ACC112 (cell line): ENCODE results near the gene CCL14.
"Not testable (repeated sequence)": the region's sequence is repeated elsewhere in the genome, so short reads cannot be mapped to it uniquely, and the experiment has no call there.

Source experiments
- H2AFZ ChIP-seq: fragments of 200-600 bp; sonication (generic); one replicate; pipeline ENCODE4 v1.6.0; 2017; ENCODE audit warnings: antibody characterized with exemption, low read length; ENCODE audit not compliant: unreplicated experiment
- H3K27ac ChIP-seq: fragments of 200-600 bp; sonication (generic); 2 replicates; pipeline ENCODE4 v1.5.1; 2014; ENCODE audit warnings: low read depth, mild to moderate bottlenecking, antibody characterized with exemption, low read length, moderate library complexity
- H3K27me3 ChIP-seq: fragments of 200-600 bp; sonication (generic); 2 replicates; pipeline ENCODE4 v1.6.1; 2014; ENCODE audit warnings: mild to moderate bottlenecking, antibody characterized with exemption, low read length, moderate library complexity, mixed read lengths; ENCODE audit not compliant: insufficient read depth
- H3K36me3 ChIP-seq: fragments of 200-600 bp; sonication (generic); 2 replicates; pipeline ENCODE4 v1.6.1; 2016; ENCODE audit warnings: mild to moderate bottlenecking, antibody characterized with exemption, low read length, moderate library complexity, mixed read lengths; ENCODE audit not compliant: insufficient read depth
- H3K4me1 ChIP-seq: fragments of 200-600 bp; sonication (generic); one replicate; pipeline ENCODE4 v1.6.1; 2016; ENCODE audit warnings: low read length, mixed read lengths; ENCODE audit not compliant: insufficient read depth, unreplicated experiment, control insufficient read depth
- H3K4me3 ChIP-seq: fragments of 200-600 bp; sonication (generic); 2 replicates; pipeline ENCODE4 v1.5.1; 2014; ENCODE audit warnings: mild to moderate bottlenecking, low read depth, low read length
- H3K79me2 ChIP-seq: fragments of 200-600 bp; sonication (generic); one replicate; pipeline ENCODE4 v1.6.0; 2016; ENCODE audit warnings: low read length; ENCODE audit not compliant: control insufficient read depth, unreplicated experiment, insufficient read depth

CCL14 gene

DNA sequence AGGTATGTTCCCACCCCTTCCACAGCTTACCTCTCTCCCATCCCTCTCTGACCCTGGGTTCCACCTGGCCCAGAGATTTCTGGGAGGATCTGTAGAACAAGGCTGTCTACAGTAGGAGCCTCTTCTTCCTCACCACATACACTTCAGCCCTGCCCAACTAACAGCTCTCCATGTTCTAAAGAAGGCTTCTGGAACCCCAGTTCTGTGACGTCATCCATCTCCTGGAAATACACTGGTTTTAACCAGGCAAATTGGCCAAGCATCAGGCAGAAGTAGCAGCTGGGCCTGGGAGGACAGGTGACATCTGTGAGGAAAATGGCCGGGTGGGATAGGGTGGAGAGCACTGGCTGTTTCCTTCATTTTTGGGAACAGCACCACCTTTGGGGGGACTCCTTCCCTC, 43.0 kb downstream of the CCL14 start, which contains the start of gene LYZL6:
Gene LYZL6, minus strand, starts transcription at position 177 of the 400 bp plus-strand sequence. CDS start 4,357 bp downstream, outside the sequence.
- Histone ChIP-seq H2AFZ (no peak within 1 kb of the TSS), H3K27me3 (no peaks in the 10 kb centered on the region), H3K4me3 (no peak within 1 kb of the TSS), H3K79me2 (no peaks in the 10 kb centered on the region), H3K4me1 (no peaks in the 10 kb centered on the region), H3K27ac (no peak within 1 kb of the TSS), H3K36me3 (no peaks in the 10 kb centered on the region)

DNA sequence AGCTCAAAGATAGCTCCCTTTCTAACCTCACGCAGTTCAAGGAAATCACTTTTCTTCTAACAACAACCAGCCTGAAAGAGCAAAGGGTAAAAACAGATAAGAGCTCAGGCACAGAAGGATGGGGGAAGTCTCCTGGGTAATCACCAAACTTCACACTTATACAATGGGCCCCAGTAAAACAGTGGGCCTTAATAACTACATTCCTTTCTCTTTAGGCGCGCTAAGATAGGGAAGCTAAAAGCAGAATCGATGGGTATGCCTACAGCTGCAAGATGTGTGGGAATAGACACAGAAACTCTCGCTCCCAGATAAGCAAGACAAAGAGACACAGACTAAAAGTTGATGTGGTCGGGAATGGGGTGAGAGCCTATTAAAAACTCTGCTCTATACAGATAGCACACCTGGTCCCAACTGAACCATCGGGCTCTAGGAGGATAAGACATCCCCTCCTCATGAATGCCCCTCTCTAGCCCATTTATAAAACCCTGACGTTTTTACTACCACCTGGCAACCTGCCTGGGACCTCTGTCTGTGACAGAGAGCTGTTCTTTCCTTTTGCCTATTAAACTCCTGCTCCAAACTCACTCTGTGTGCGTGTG, 43.8 kb downstream of the CCL14 start:
- no peak overlapping the region for H3K4me3 ChIP-seq
- H2AFZ ChIP-seq = no peak overlapping the region
- no peaks in the 10 kb centered on the region for H3K27me3 ChIP-seq
- no peaks in the 10 kb centered on the region for H3K36me3 ChIP-seq
- H3K4me1 ChIP-seq = no peaks in the 10 kb centered on the region
- no peak overlapping the region for H3K27ac ChIP-seq
- no peaks in the 10 kb centered on the region for H3K79me2 ChIP-seq

DNA sequence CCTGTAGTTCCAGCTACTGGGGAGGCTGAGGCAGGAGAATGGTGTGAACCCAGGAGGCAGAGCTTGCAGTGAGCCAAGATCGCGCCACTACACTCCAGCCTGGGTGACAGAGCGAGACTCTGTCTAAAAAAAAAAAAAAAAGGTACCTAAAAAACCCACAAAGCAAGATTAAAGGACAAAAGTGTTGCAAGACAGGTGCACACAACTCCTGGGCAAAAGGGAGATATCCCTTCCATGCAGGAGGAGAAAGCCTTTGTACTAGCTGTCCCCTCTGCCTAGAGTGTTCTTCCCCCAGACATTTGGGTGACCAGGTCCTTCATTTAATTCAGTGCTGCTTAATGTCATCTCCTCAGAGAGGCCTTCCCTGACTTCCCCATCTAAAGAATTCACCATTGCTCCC, 48.0 kb downstream of the CCL14 start:
- H3K4me3 ChIP-seq, H3K36me3 ChIP-seq, H3K27me3 ChIP-seq, H3K4me1 ChIP-seq, H2AFZ ChIP-seq, H3K79me2 ChIP-seq, H3K27ac ChIP-seq: not testable (repeated sequence)

DNA sequence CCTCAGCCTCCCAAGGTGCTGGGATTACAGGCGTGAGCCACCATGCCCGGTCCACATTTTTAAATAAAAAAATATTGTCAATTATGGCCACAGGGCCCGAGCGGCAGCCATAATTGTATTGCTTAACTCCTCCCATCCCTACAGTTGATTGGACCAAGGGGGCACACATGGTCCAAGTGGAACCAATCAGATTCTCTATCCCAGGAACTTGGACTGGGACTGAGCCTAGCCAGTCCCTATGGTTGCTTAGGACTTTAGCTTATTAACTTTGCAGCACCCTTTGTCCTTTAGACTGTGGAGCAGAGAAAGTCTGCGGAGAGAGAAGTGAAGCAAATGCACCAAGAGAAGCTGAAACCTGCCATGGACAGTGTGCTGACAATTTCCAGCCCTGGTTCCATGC, 50.5 kb downstream of the CCL14 start:
- no peak overlapping the region for H2AFZ ChIP-seq

GRCh38 chr17:35934760-35935159, 51.8 kb downstream of the CCL14 start:
- no peak overlapping the region for H3K4me3 ChIP-seq
- no peak overlapping the region for H2AFZ ChIP-seq
- H3K4me1 ChIP-seq = peaks cover 19% of the 10 kb centered on the region
- H3K79me2 ChIP-seq = no peaks in the 10 kb centered on the region
- H3K36me3 ChIP-seq = no peaks in the 10 kb centered on the region
- H3K27me3 ChIP-seq = no peaks in the 10 kb centered on the region
- no peak overlapping the region for H3K27ac ChIP-seq

More for the DNA sequence above, 50.5 kb downstream of the CCL14 start:
- Histone ChIP-seq H3K36me3 (no peaks in the 10 kb centered on the region), H3K4me1 (peaks cover 15% of the 10 kb centered on the region), H3K4me3 (no peak overlapping the region), H3K27me3 (no peaks in the 10 kb centered on the region), H3K79me2 (no peaks in the 10 kb centered on the region), H3K27ac (no peak overlapping the region)
